ENCODE results near the gene ZNF573.

ZNF573 gene

DNA sequence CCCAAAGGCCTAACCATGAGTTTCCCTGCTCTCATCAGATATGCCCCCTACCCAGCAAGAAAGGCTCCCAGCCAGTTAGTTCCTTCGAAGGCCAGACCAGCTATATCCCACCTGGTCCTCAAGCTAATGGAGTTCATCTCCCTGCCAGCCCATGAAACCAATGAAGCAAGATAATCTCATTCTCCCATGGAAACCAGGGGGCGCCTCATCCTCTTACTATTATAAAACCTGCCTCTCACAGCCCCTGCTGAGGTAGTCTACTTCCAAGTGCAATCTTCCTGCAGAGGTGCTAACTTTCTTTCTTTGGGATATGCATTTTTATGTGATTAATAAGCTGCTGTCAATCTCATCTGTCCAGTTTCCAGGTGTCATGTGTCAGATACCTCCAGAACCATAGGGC is 34.0 kb upstream of the ZNF573 start:
- no peaks in the 10 kb centered on the region for H3K79me2 ChIP-seq (ENCODE audit: insufficient read depth, low read length)
- no peaks in the 10 kb centered on the region for H4K20me1 ChIP-seq (ENCODE audit: low read depth, low read length)
- H3K27me3 ChIP-seq (ENCODE audit: low read length), result no peaks in the 10 kb centered on the region
- no peak overlapping the region for H3K4me2 ChIP-seq (ENCODE audit: low read depth, low read length, poor library complexity, severe bottlenecking)
- H3K36me3 ChIP-seq (ENCODE audit: low read length), result no peaks in the 10 kb centered on the region
- H3F3A ChIP-seq (ENCODE audit: insufficient read depth), result no peaks in the 10 kb centered on the region
- H3K4me3 ChIP-seq (ENCODE audit: insufficient read depth, low read length, poor library complexity, severe bottlenecking), result no peak overlapping the region
- TF ChIP-seq EZH2phosphoT487 (conservative IDR thresholded peaks at IDR 0.05; ENCODE audit: low read length), result no peak
- TF ChIP-seq, protein P1, sequence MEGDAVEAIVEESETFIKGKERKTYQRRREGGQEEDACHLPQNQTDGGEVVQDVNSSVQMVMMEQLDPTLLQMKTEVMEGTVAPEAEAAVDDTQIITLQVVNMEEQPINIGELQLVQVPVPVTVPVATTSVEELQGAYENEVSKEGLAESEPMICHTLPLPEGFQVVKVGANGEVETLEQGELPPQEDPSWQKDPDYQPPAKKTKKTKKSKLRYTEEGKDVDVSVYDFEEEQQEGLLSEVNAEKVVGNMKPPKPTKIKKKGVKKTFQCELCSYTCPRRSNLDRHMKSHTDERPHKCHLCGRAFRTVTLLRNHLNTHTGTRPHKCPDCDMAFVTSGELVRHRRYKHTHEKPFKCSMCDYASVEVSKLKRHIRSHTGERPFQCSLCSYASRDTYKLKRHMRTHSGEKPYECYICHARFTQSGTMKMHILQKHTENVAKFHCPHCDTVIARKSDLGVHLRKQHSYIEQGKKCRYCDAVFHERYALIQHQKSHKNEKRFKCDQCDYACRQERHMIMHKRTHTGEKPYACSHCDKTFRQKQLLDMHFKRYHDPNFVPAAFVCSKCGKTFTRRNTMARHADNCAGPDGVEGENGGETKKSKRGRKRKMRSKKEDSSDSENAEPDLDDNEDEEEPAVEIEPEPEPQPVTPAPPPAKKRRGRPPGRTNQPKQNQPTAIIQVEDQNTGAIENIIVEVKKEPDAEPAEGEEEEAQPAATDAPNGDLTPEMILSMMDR (IDR thresholded peaks at IDR 0.05; ENCODE audit: insufficient read depth, low read length, poor library complexity, severe bottlenecking), result no peak
- H3K9me2 ChIP-seq (replicated peaks; ENCODE audit: insufficient read depth, low read length), result no peaks in the 10 kb centered on the region
- H3K9me3 ChIP-seq (ENCODE audit: insufficient read depth, low read length), result peaks cover 5% of the 10 kb centered on the region; the same call in 1 of the 2 replicates
- no peak overlapping the region for H3K27ac ChIP-seq (ENCODE audit: low read depth, low read length)
- H2AFZ ChIP-seq (ENCODE audit: low read depth, low read length, severe bottlenecking), result no peak overlapping the region
- no peak overlapping the region for H3K9ac ChIP-seq (ENCODE audit: low read length)

DNA sequence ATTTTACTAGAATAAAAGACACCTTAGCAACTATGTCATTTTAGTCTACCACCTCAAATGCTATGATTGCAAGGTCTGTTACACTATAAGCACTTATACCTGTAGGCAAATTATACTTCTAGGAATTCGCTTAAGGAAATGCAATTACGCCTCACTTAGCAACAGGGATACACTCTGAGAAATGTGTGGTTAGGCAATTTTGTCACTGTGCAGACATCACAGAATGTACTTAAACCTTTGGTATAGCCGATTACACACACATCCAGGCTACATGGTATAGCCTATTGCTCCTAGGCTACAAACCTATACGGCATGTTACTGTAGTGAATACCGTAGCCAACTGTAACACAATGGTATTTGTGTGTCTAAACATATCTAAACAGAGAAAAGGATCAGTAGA is 30.0 kb upstream of the ZNF573 start:
- no peaks in the 10 kb centered on the region for H3F3A ChIP-seq (ENCODE audit: insufficient read depth)
- H3K9me3 ChIP-seq (ENCODE audit: insufficient read depth, low read length), result peaks cover 24% of the 10 kb centered on the region; the same call in 1 of the 2 replicates
- no peak overlapping the region for H3K4me2 ChIP-seq (ENCODE audit: low read depth, low read length, poor library complexity, severe bottlenecking)
- H3K9ac ChIP-seq (ENCODE audit: low read length), result no peak overlapping the region
- no peaks in the 10 kb centered on the region for H3K9me2 ChIP-seq (replicated peaks; ENCODE audit: insufficient read depth, low read length)
- no peak overlapping the region for H3K27ac ChIP-seq (ENCODE audit: low read depth, low read length)
- H3K4me3 ChIP-seq (ENCODE audit: insufficient read depth, low read length, poor library complexity, severe bottlenecking), result no peak overlapping the region
- H4K20me1 ChIP-seq (ENCODE audit: low read depth, low read length), result no peaks in the 10 kb centered on the region
- no peak overlapping the region for H2AFZ ChIP-seq (ENCODE audit: low read depth, low read length, severe bottlenecking)
- H3K27me3 ChIP-seq (ENCODE audit: low read length), result no peaks in the 10 kb centered on the region
- H3K79me2 ChIP-seq (ENCODE audit: insufficient read depth, low read length), result no peaks in the 10 kb centered on the region
- no peak for TF ChIP-seq EZH2phosphoT487 (conservative IDR thresholded peaks at IDR 0.05; ENCODE audit: low read length)
- TF ChIP-seq, protein P1 (IDR thresholded peaks at IDR 0.05; ENCODE audit: insufficient read depth, low read length, poor library complexity, severe bottlenecking), result no peak
- H3K36me3 ChIP-seq (ENCODE audit: low read length), result 0 out of 2 replicates have a peak, but pooled peaks cover 3% of the 10 kb centered on the region

DNA sequence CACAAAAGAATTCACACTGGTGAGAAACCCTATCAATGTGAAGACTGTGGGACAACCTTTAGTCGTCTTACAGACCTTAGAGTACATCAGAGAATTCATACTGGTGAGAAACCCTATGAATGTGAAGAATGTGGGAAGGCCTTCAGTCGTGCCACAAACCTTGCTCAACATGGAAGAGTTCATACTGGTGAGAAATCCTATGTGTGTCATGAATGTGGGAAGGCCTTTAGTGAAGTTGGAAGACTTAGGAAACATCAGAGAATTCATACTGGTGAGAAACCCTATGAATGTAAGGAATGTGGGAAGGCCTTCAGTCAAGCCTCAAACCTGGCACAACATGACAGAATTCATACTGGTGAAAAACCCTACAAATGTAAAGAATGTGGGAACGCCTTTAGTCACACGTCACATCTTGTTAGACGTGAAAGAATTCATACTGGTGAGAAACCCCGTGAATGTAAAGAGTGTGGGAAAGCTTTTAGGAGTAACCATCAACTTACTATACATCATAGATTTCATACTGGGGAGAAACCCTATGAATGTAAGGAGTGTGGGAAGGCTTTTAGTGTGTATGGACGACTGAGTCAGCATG is 24.0 kb upstream of the ZNF573 start:
- Histone ChIP-seq H3K27me3 (ENCODE audit: low read length) (no peaks in the 10 kb centered on the region), H3K9me2 (replicated peaks; ENCODE audit: insufficient read depth, low read length) (no peaks in the 10 kb centered on the region), H2AFZ (ENCODE audit: low read depth, low read length, severe bottlenecking) (no peak overlapping the region), H4K20me1 (ENCODE audit: low read depth, low read length) (no peaks in the 10 kb centered on the region), H3F3A (ENCODE audit: insufficient read depth) (no peaks in the 10 kb centered on the region), H3K9ac (ENCODE audit: low read length) (no peak overlapping the region), H3K4me2 (ENCODE audit: low read depth, low read length, poor library complexity, severe bottlenecking) (no peak overlapping the region), H3K36me3 (ENCODE audit: low read length) (0 out of 2 replicates have a peak, but pooled peaks cover 3% of the 10 kb centered on the region), H3K79me2 (ENCODE audit: insufficient read depth, low read length) (no peaks in the 10 kb centered on the region), H3K4me3 (ENCODE audit: insufficient read depth, low read length, poor library complexity, severe bottlenecking) (no peak overlapping the region), H3K9me3 (ENCODE audit: insufficient read depth, low read length) (peaks cover 54% of the 10 kb centered on the region; the same call in 1 of the 2 replicates), H3K27ac (ENCODE audit: low read depth, low read length) (no peak overlapping the region)
- TF ChIP-seq, protein P1 (IDR thresholded peaks at IDR 0.05; ENCODE audit: insufficient read depth, low read length, poor library complexity, severe bottlenecking), result no peak
- no peak for TF ChIP-seq EZH2phosphoT487 (conservative IDR thresholded peaks at IDR 0.05; ENCODE audit: low read length)
